ENCODE results near the gene POM121L2. TPM values are rescaled to one million over a fixed set of nuclear protein-coding genes. Genes with fewer than 3 reads are reported as not detected.

Gene POM121L2
- total and polyA plus RNA-seq, 10 of the 15 experiments (the other 5 are each of a cell fraction or from before 2014, with no cell fraction given), result 0.04 TPM; not detected in 9

- TF ChIP-seq E2F8 (IDR thresholded peaks at IDR 0.05; ENCODE audit: low read depth, partially characterized antibody), result no peak
- TF ChIP-seq SMC3 (IDR thresholded peaks at IDR 0.05; ENCODE audit: borderline replicate concordance, low read length), result peak; percentile 67; the same call in 1 of the 2 replicates
- TF ChIP-seq RFX5 (IDR thresholded peaks at IDR 0.05; ENCODE audit: low read depth, low read length), result no peak
- no peak for TF ChIP-seq EGR1 (IDR thresholded peaks at IDR 0.05; ENCODE audit: borderline replicate concordance in 1 of 2, low read depth in 2 of 2, low read length in 2 of 2)
- TF ChIP-seq TBL1XR1 (IDR thresholded peaks at IDR 0.05; ENCODE audit: low read depth, low read length), result no peak
- peak; percentile 76 for TF ChIP-seq IKZF1 (conservative IDR thresholded peaks at IDR 0.05)
- no peak for TF ChIP-seq NR2C2 (IDR thresholded peaks at IDR 0.05; ENCODE audit: borderline replicate concordance, control insufficient read depth, insufficient read length, low read depth)
- no peak for TF ChIP-seq MLLT1 (IDR thresholded peaks at IDR 0.05)
- 0 out of 2 replicates have a peak, but pooled peaks have one; percentile 17 for TF ChIP-seq MTA2 (IDR thresholded peaks at IDR 0.05; ENCODE audit: low read depth)
- no peak for TF ChIP-seq SUZ12 (IDR thresholded peaks at IDR 0.05; ENCODE audit: unreplicated experiment)
- no peak for TF ChIP-seq ZNF622 (IDR thresholded peaks at IDR 0.05)
- no peak for TF ChIP-seq JUNB (IDR thresholded peaks at IDR 0.05)
- no peak for TF ChIP-seq BCL3 (IDR thresholded peaks at IDR 0.05; ENCODE audit: borderline replicate concordance, insufficient read depth, low read depth, low read length, poor library complexity, severe bottlenecking)
- TF ChIP-seq BHLHE40 (IDR thresholded peaks at IDR 0.05; ENCODE audit: borderline replicate concordance in 1 of 2, low read depth in 2 of 2, low read length in 1 of 2), result no peak
- TF ChIP-seq JUND (IDR thresholded peaks at IDR 0.05; ENCODE audit: low read depth, low read length), result no peak
- no peak for TF ChIP-seq ZBED1 (IDR thresholded peaks at IDR 0.05; ENCODE audit: borderline replicate concordance)
- no peak for TF ChIP-seq NFYB (IDR thresholded peaks at IDR 0.05; ENCODE audit: insufficient read depth, low read depth, low read length)
- no peak for TF ChIP-seq E2F4 (IDR thresholded peaks at IDR 0.05; ENCODE audit: low read depth, low read length)
- no peak for TF ChIP-seq ZZZ3 (IDR thresholded peaks at IDR 0.05; ENCODE audit: control insufficient read depth, insufficient read length, low read depth)
- peak; percentile 45 for TF ChIP-seq POLR2A (IDR thresholded peaks at IDR 0.05; ENCODE audit: low read depth, low read length)
- TF ChIP-seq IRF5 (IDR thresholded peaks at IDR 0.05; ENCODE audit: borderline replicate concordance), result no peak
- TF ChIP-seq RB1 (IDR thresholded peaks at IDR 0.05; ENCODE audit: borderline replicate concordance), result no peak
Measured at GRCh38 chr6:27312146-27312949, at the start of gene POM121L2 (continued).

Measured in GM12878 (cell line).